Esophagus muscularis mucosa (tissue), 4 donors: ENCODE measurements around the gene MDK. TPM values are rescaled to one million over a fixed set of nuclear protein-coding genes. Genes with fewer than 3 reads are reported as not detected.

Source experiments
- DNase-seq: peaks from one replicate; pipeline ENCODE4 v3.0.0-alpha.2; 2017; ENCODE audit errors: extremely low spot score
- H3K27ac ChIP-seq, 4 donors: fragments of 200-600 bp; sonication (generic); replicated peaks in 1 of 4; 1 replicate in 3 of 4; 2 replicates in 1 of 4; pipeline ENCODE4 v1.5.1; 2016 to 2019; ENCODE audit warnings: mild to moderate bottlenecking in 1 of 4
- H3K27me3 ChIP-seq, 4 donors: fragments of 200-600 bp; sonication (generic); one replicate each; pipeline versions ENCODE4 v1.5.1 to v1.6.0; 2016 to 2019
- H3K36me3 ChIP-seq, 4 donors: fragments of 200-600 bp; sonication (generic); one replicate each; pipeline ENCODE4 v1.5.1; 2016 to 2019
- H3K4me1 ChIP-seq, 4 donors: fragments of 200-600 bp; sonication (generic); one replicate each; pipeline ENCODE4 v1.5.1; 2016 to 2019
- H3K4me3 ChIP-seq, 4 donors: fragments of 200-600 bp; sonication (generic); 1 replicate in 2 of 4; 2 replicates in 2 of 4; pipeline ENCODE4 v1.5.1; 2016 to 2019; ENCODE audit warnings: mild to moderate bottlenecking in 4 of 4, moderate library complexity in 1 of 4
- H3K9me3 ChIP-seq, 4 donors: fragments of 200-600 bp; sonication (generic); 1 replicate in 3 of 4; 2 replicates in 1 of 4; pipeline ENCODE4 v1.5.1; 2016 to 2019
- CTCF ChIP-seq, 3 experiments: fragments of 200-600 bp in 2 of 3; fragments of 450-650 bp in 1 of 3; sonication (generic) in 2 of 3; IDR thresholded peaks; one replicate each; pipeline ENCODE4 v1.5.1; 2017 to 2019; ENCODE audit warnings: antibody characterized with exemption in 3 of 3, mild to moderate bottlenecking in 2 of 3, moderate library complexity in 1 of 3
- EP300 ChIP-seq: sonication (generic); formaldehyde crosslinking; IDR thresholded peaks from one replicate; pipeline ENCODE4 v1.6.1; 2017; ENCODE audit warnings: antibody characterized with exemption
- POLR2A ChIP-seq: fragments of 450-650 bp; IDR thresholded peaks from one replicate; pipeline ENCODE4 v1.6.1; 2017; ENCODE audit warnings: antibody characterized with exemption, moderate library complexity, mild to moderate bottlenecking, low read depth
- POLR2AphosphoS5 ChIP-seq, 2 donors: sonication (generic); formaldehyde crosslinking; IDR thresholded peaks; one replicate each; pipeline ENCODE4 v1.6.1; 2017; ENCODE audit warnings: antibody characterized with exemption in 2 of 2
- WGBS: methylation state at CpG from one replicate; pipeline ENCODE4 v1.1.5; 2018; 5-methylcytosine and 5-hydroxymethylcytosine counted together
- intact Hi-C: fragments of 100-400 bp; cut with DNase I; formaldehyde crosslinking; loops from one replicate; pipeline ENCODE4 v1.15.1; 2023
- total RNA-seq, 4 donors: library from RNA; depleted of rRNA; stranded (reverse); fragments of >200 nt; gene quantifications; one replicate each; pipeline versions ENCODE4 v1.1.0 to v1.2.1, GENCODE V29; 2016

Gene MDK
- total RNA-seq, 4 donors from 2014 or later: 1.2 to 12.8 (median 11.8) TPM

- Histone ChIP-seq H3K27ac (no peak overlapping the region), H3K27me3 (peaks cover 9 to 53% (median 19%) of the 10 kb centered on the region in 4 donors), H3K4me1 (peaks cover 31 to 46% (median 38%) of the 10 kb centered on the region in 4 donors)
Observed at GRCh38 chr11:46334211-46334610, 47.3 kb upstream of the MDK start.

GRCh38 chr11:46335271-46335670, 46.2 kb upstream of the MDK start:
- intact Hi-C loops: no loop called here
- Histone ChIP-seq H3K4me1 (peaks cover 41 to 56% (median 48%) of the 10 kb centered on the region in 4 donors), H3K36me3 (no peaks in the 10 kb centered on the region), H3K9me3 (no peaks in the 10 kb centered on the region), H3K27ac (no peak overlapping the region), H3K4me3 (no peak overlapping the region), H3K27me3 (peaks cover 9 to 43% (median 19%) of the 10 kb centered on the region in 4 donors)
- TF ChIP-seq POLR2A (no peak), EP300 (no peak), POLR2AphosphoS5 (IDR thresholded peaks at IDR 0.05) (no peak), CTCF (IDR thresholded peaks at IDR 0.05) (no peak)
- DNase-seq: no peak
- WGBS: 89% methylated on average over 6 of the region's 6 CpGs

More at GRCh38 chr11:46334211-46334610, 47.3 kb upstream of the MDK start:
- intact Hi-C loops: no loop called here
- WGBS: 100% methylated on average over 3 of the region's 3 CpGs
- Histone ChIP-seq H3K4me3 (no peak overlapping the region), H3K36me3 (no peaks in the 10 kb centered on the region), H3K9me3 (no peaks in the 10 kb centered on the region)
- TF ChIP-seq POLR2AphosphoS5 (IDR thresholded peaks at IDR 0.05): no peak
- TF ChIP-seq POLR2A: no peak
- TF ChIP-seq EP300: no peak
- TF ChIP-seq CTCF (IDR thresholded peaks at IDR 0.05): no peak
- no peak for DNase-seq

- TF ChIP-seq EP300 (no peak), CTCF (IDR thresholded peaks at IDR 0.05) (no peak), POLR2AphosphoS5 (IDR thresholded peaks at IDR 0.05) (no peak), POLR2A (no peak)
- intact Hi-C loops: no loop called here
- no peak for DNase-seq
- H3K9me3 ChIP-seq: no peaks in the 10 kb centered on the region
- WGBS: 90% methylated on average over 10 of the region's 11 CpGs
- peaks cover 9 to 36% (median 17%) of the 10 kb centered on the region in 4 donors for H3K27me3 ChIP-seq
- no peaks in the 10 kb centered on the region for H3K36me3 ChIP-seq
- H3K4me3 ChIP-seq: no peak overlapping the region
- H3K27ac ChIP-seq: no peak overlapping the region
- H3K4me1 ChIP-seq: peaks cover 38 to 52% (median 44%) of the 10 kb centered on the region in 4 donors
Observed at GRCh38 chr11:46335890-46336562, 45.4 kb upstream of the MDK start.

GRCh38 chr11:46336563-46337180, 44.8 kb upstream of the MDK start:
- WGBS: 86% methylated on average over 11 of the region's 12 CpGs
- Histone ChIP-seq H3K9me3 (no peaks in the 10 kb centered on the region), H3K27ac (no peak overlapping the region), H3K4me1 (peaks cover 38 to 52% (median 45%) of the 10 kb centered on the region in 4 donors), H3K4me3 (no peak overlapping the region), H3K27me3 (peaks cover 9 to 30% (median 14%) of the 10 kb centered on the region in 4 donors), H3K36me3 (no peaks in the 10 kb centered on the region)
- intact Hi-C loops: no loop called here
- no peak for TF ChIP-seq EP300
- TF ChIP-seq CTCF (IDR thresholded peaks at IDR 0.05): no peak
- no peak for TF ChIP-seq POLR2A
- TF ChIP-seq POLR2AphosphoS5 (IDR thresholded peaks at IDR 0.05): no peak
- DNase-seq: no peak
